ENCODE data around the gene CKM.

The CKM gene

DNA sequence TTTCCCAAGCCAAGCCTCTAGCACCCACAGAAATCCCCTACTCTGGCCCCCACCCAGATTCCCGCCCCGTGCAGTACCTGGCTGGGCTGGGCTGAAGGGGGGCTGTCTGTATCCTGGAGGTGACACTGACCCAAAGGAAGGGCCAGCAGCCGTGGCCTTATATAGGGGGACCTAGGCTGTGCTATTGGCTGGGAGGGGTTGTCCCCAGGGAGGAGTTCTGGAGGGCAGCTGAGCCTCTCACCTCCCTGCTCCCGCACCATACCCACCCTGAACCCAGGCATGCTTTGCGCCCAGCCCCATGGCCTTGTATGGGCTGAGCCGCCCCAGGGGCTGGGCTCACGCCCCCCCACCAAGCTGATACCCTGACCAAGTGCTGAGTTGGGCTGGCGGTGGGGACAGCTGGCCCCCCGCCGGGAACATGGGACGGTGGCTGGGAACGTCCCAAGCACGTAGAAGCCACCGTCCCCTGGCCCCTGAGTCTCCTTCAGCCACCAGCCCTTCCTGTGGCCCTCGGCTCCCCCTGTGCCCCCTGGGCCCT, at the start of gene CKM:
CKM (minus strand) TSS at position 132 of the 538 bp plus-strand sequence. CDS start 3,162 bp downstream, outside the sequence.
- no peak for DNase-seq

GRCh38 chr19:45370410-45371204, 47.9 kb upstream of the CKM start, which contains the start of gene ERCC2:
ERCC2 (minus strand) TSS chr19:45370573; CDS start chr19:45370540, 33 bp downstream.
- peak; percentile 100 for DNase-seq

- DNase-seq, result no peak
Measured at GRCh38 chr19:45368737-45369340, 46.2 kb upstream of the CKM start.

DNA sequence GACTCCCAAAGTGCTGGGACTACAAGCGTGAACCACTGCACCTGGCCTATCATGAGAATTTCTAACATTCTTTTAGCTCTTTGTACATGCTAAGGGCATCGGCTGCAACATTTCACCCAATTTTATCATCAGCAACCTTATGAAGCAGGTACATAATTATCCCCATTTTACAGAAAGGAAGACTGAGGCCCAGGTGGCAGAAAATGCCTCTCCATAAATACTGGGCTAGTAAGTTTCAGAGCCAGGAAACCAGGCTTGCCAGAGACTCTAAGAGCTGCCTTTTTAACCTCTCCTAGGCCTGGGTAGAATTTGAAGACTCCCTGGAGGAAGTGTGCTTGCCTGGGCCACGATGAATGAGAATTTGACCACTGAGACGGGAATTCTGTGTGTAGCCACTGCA, 45.5 kb upstream of the CKM start:
- DNase-seq, result no peak

- DNase-seq, result no peak
Measured at GRCh38 chr19:45364696-45365095, 42.0 kb upstream of the CKM start.

- DNase-seq, result no peak
Measured at GRCh38 chr19:45363861-45364459, 41.3 kb upstream of the CKM start.

GRCh38 chr19:45362291-45362690, 39.6 kb upstream of the CKM start:
- no peak for DNase-seq

GRCh38 chr19:45361608-45362007, 38.9 kb upstream of the CKM start:
- no peak for DNase-seq

GRCh38 chr19:45358213-45358792, 35.6 kb upstream of the CKM start:
- DNase-seq, result no peak

DNA sequence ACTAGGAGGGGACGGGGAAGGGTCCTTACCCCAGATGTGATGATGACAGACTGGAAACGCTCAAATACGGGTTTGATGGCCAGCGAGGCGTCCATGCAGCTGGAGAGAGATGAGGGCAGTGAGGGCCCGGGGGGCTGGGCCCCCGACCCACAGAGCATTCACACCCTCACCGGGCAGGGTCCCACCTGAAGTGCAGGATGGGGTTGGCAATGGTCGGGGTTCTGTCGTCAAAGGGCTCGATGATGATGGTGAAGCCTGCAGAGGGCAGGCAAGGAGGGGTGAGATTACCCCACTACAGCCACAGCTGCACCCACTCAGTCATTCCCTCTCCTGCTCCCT, 34.7 kb upstream of the CKM start:
- no peak for DNase-seq

DNA sequence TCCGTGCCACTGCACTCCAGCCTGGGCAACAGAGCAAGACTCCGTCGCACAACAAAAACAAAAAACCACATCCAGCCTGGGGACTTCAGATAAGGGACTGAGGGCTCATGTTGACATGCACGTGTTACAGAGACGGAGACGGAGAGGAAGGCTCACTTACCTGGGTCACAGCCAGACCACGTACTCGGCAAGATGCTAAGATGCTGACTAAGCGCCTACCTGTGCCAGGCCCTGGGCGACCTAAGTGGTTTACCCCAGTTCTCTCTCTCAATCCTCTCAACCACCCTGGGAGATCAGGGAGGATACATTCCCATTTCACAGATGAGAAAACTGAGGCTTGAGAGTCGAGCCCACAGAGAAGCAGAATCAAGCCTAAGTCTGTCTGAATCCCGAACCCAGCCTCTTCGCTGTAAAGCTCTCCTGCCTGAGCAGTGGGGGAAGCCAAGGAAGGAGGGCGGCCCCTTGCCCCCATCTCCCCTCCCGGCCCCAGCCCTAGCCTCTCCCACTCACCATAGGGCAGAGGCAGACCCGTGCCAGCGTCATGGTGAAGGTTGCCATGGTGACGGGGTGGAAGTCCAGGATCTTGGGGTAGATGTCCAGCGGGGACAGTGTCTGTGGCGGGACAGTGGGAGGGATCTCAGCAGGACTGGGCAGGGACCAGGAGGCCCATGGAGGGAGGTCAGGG, 34.2 kb upstream of the CKM start:
- no peak for DNase-seq

- no peak for DNase-seq
Measured at GRCh38 chr19:45355910-45356309, 33.2 kb upstream of the CKM start.

DNA sequence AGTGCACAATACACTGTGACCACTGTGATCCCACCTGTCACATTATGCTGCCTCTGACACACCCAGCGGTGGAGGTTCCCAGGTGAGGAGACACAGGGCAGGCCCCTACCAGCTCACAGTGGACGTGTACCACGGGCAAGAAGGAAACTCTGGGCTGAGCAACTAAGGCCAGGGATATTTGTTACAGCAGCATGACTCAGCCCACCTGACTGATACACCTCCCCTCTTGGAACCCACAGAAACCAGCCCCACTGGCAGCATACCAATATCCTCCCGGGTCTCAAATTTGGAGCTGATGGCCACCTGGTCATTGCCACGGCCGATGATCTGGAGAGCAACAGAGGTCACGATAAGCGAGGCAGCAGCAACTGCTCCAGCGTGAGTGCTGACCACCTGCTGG, 32.7 kb upstream of the CKM start:
- no peak for DNase-seq

DNA sequence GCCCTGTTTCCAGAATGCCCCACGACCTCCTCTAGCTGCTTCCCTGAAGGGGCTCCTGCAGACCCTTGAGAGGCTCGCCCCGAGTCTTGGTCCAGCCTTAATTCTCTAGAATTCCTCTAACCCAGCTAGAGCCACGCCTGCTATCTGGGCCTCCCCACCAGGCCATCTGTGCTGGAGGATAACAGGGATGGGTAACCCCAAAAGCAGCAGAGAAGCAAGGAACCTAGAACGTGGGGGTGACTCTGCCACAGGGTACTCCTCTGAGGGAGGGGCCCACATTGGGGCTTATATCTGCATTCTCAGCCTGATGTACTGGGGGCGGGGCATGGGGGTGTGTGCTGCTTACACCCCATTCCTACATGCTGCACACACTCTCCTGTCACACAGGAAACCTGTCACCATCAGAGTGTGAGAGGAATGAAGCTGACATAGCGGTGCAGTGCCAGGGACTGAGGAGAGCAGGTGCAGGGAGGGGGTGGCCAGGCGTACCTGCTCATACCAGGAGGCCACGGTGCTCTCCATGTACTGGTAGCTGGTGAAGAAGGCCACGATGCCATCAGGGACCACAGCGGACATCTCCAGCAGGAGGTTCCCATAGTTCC, 31.7 kb upstream of the CKM start:
- DNase-seq, result no peak

GRCh38 chr19:45352914-45353796, 30.5 kb upstream of the CKM start:
- no peak for DNase-seq

DNA sequence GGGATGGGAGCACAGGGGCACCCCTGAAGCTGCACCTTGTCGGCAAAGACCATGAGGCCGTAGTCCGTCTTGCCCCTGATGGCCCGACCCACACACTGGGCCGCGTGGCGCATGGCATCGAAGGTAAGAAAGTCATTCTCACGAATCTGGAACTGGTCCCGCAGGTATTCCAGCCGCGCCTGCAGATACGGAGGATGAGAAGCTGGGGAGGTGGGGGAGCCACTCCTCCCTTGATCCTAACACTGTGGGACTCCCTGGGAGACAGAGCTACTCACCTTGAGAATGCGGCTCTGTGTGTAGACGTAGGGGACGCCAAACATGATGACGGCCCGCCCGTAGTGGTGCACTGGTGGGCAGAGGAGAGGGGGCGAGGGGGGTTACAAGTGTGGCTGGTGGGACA, 29.8 kb upstream of the CKM start:
- DNase-seq, result no peak

DNA sequence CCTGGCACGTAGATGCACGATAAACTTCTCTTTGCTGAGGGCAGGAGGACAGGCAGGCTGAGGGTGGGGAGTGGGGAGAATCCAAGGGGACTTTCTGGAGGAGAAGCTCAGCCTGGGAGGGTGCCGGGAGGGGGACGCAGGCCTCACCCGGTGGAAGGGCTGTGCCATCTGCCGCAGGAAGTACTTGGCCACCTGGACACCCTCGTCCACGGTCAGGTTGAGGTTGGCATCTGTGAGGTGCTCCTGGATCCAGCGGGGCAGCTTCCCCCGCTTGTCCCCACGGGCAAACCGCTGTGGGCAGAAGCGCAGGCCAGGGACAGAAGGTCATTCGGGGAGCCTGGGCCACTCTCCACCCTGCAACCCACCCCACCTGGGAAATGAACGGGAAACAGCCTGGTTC, 29.4 kb upstream of the CKM start:
- no peak for DNase-seq

DNA sequence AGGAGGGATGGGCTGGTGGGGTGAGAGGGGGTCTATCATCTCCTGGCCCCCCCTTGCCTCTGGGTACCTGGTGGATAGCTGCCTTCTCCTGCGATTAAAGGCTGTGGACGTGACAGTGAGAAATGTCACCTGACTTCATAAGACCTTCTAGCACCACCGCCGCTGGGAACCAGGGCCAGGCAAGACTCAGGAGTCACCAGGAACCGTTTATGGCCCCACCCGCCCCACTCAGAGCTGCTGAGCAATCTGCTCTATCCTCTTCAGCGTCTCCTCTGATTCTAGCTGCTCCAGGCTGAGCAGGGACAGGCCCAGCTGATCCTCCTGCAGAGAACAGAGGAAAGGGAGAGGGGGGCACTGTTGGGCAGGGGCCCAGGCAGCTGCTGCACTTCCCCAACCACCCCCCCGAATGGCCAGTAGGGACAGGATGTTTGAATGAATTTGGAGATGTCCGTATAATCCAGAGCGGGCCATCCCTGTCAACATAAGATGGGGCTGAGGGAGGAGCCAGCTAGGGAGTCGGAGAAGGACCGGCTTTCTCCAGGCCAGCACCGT, 28.8 kb upstream of the CKM start:
- DNase-seq, result no peak

GRCh38 chr19:45350477-45351058, 27.9 kb upstream of the CKM start:
- DNase-seq, result no peak

GRCh38 chr19:45349430-45349941, 26.8 kb upstream of the CKM start:
- DNase-seq, result no peak

DNA sequence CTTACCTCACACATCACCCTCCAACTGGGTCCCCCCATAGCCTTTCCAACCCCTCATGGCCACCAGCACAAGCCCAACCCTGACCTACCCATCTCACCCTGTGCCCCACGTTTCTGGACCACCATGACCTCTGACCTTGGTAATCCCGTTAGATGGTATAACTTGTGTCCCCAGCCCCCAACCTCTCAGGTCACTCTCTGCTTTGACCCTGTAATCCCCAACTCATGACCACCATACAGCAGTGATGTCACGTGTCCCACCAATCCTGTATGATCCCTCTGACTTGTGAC, 26.4 kb upstream of the CKM start:
- DNase-seq, result no peak

Measured in activated CD8-positive, alpha-beta memory T cell treated with anti-CD3 and anti-CD28 coated beads for 24 hours (primary cell).